Measurements from ENCODE around the gene EEF1AKMT3. TPM values are rescaled to one million over a fixed set of nuclear protein-coding genes. Genes with fewer than 3 reads are reported as not detected.

EEF1AKMT3 gene
- total and polyA plus RNA-seq, 9 of the 15 experiments (the other 6 are each of a cell fraction or from before 2014, with no cell fraction given), result 4.1 to 17.2 (median 7.9) TPM

DNA sequence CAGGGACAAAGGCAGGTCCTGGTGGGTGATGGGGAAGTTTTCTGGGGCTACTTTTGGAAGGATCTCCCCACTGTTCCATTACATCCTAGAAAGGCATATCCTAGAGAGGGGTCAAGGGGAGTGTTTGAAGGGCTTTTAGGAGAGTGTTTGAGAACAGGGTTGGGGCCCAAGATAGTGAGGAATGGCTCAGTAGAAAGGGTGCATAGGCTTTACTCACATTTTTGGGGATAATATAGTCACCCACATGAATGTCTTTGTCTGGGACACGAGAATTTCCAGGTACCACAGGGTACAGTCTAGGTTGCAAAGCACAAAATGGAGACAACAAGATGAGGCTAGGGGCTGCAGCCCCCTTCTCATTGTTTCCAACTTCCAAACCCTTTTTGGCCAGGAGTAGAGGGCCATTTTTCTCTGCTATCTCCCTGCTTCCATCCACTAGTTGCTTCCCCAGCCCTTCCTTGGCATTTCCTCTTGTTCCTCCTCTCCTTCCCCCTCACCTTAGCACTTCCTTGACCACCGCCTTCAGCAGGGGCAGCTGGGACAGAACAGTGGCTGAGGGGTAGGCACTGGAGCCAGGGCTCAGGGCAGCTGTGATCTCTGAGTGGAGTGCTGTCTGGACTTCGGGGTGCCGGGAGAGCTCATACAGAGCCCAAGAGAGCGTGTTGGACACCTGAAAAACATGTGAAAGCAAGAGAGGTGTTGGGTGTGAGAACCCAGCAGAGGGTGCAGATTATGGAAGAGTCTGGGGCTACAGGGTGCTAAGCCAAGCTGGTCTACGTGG is 8.3 kb upstream of the EEF1AKMT3 start:
- no peaks in the 10 kb centered on the region for H3K9me1 ChIP-seq (ENCODE audit: control insufficient read depth, insufficient read depth, low read length)
- no peaks in the 10 kb centered on the region for H3K79me2 ChIP-seq (ENCODE audit: control insufficient read depth, insufficient read depth, low read length)
- H3K9ac ChIP-seq (ENCODE audit: insufficient read depth in 1 of 2, low read depth in 2 of 2, low read length in 2 of 2), result 0 out of 4 replicates have a peak overlapping the region, but pooled peaks of 1 of the 2 experiments have one; percentile 22
- peaks cover 8 to 25% of the 10 kb centered on the region in 2 experiments for H3K4me1 ChIP-seq (replicated peaks in 1 of 2; ENCODE audit: control insufficient read depth in 2 of 2, insufficient read depth in 2 of 2, low read length in 2 of 2)
- no peaks in the 10 kb centered on the region for H4K20me1 ChIP-seq (replicated peaks; ENCODE audit: control insufficient read depth, insufficient read depth, low read length)
- ChIA-PET POLR2A (interaction anchor here (0.7 kb wide), 2 partner anchors 8 to 122 kb away, joined by 3 to 5 read pairs; partner anchors contain the start of genes EEF1AKMT3 and METTL1), CTCF (ENCODE audit: low intra/inter-chr PET ratio) (no interaction called here)
- WGBS (ENCODE audit: insufficient coverage, low coverage, missing lambda C conversion rate), result 58% methylated on average over 6 of the region's 6 CpGs
- TF ChIP-seq PML (IDR thresholded peaks at IDR 0.05; ENCODE audit: low read length), result no peak
- TF ChIP-seq ZBTB17 (CRISPR knock-in tag; IDR thresholded peaks at IDR 0.05), result no peak
- no peak for TF ChIP-seq SRSF9 (IDR thresholded peaks at IDR 0.05; ENCODE audit: borderline replicate concordance, low read depth, low read length)
- TF ChIP-seq MTF1 (CRISPR knock-in tag; IDR thresholded peaks at IDR 0.05; ENCODE audit: borderline replicate concordance), result no peak
- no peak for TF ChIP-seq RBM39 (optimal IDR thresholded peaks at IDR 0.05; ENCODE audit: low read depth, low read length)
- in situ Hi-C loops (cut with MboI) (no loop called here), intact Hi-C loops (cut with micrococcal nuclease) (no loop called here)
- no peak overlapping the region for H3K4me2 ChIP-seq (ENCODE audit: insufficient read depth, low read length)
- peaks cover 14% of the 10 kb centered on the region; the same call in 2 of the 3 replicates for H3K36me3 ChIP-seq (ENCODE audit: control insufficient read depth, insufficient read depth, low read length)
- no TSS peak for BruUV-seq (replicated peaks)
- no peak overlapping the region for H3K4me3 ChIP-seq
- H3K9me3 ChIP-seq (replicated peaks; ENCODE audit: control insufficient read depth, insufficient read depth, low read depth, low read length), result no peaks in the 10 kb centered on the region
- no peak overlapping the region for H3K27ac ChIP-seq (ENCODE audit: extremely low read depth, low read depth, low read length)
- FAIRE-seq, result no peak
- no peak overlapping the region for H2AFZ ChIP-seq (ENCODE audit: low read depth, low read length)
- DNase-seq (ENCODE audit: extremely low read depth in 1 of 4, low spot score in 3 of 4), result no peak
- no peak for ATAC-seq
- H3K27me3 ChIP-seq (ENCODE audit: control insufficient read depth in 2 of 2, insufficient read depth in 2 of 2, low read length in 2 of 2), result no peaks in the 10 kb centered on the region

GRCh38 chr12:57764662-57765002 is 7.8 kb upstream of the EEF1AKMT3 start:
- Histone ChIP-seq H3K9me1 (ENCODE audit: control insufficient read depth, insufficient read depth, low read length) (no peaks in the 10 kb centered on the region), H3K4me3 (no peak overlapping the region), H3K36me3 (ENCODE audit: control insufficient read depth, insufficient read depth, low read length) (peaks cover 19% of the 10 kb centered on the region; the same call in 2 of the 3 replicates), H3K9me3 (replicated peaks; ENCODE audit: control insufficient read depth, insufficient read depth, low read depth, low read length) (no peaks in the 10 kb centered on the region), H3K79me2 (ENCODE audit: control insufficient read depth, insufficient read depth, low read length) (no peaks in the 10 kb centered on the region), H2AFZ (ENCODE audit: low read depth, low read length) (no peak overlapping the region), H4K20me1 (replicated peaks; ENCODE audit: control insufficient read depth, insufficient read depth, low read length) (no peaks in the 10 kb centered on the region), H3K4me1 (replicated peaks in 1 of 2; ENCODE audit: control insufficient read depth in 2 of 2, insufficient read depth in 2 of 2, low read length in 2 of 2) (peaks cover 8 to 25% of the 10 kb centered on the region in 2 experiments), H3K27me3 (ENCODE audit: control insufficient read depth in 2 of 2, insufficient read depth in 2 of 2, low read length in 2 of 2) (no peaks in the 10 kb centered on the region), H3K4me2 (ENCODE audit: insufficient read depth, low read length) (no peak overlapping the region), H3K27ac (ENCODE audit: extremely low read depth, low read depth, low read length) (no peak overlapping the region), H3K9ac (ENCODE audit: insufficient read depth in 1 of 2, low read depth in 2 of 2, low read length in 2 of 2) (peak overlapping the region in 1 of 2 experiments; percentile 29; a peak in 1 of 4 replicates)
- WGBS (ENCODE audit: insufficient coverage, low coverage, missing lambda C conversion rate), result 83% methylated on average over 16 of the region's 17 CpGs
- TF ChIP-seq ZBTB11 (CRISPR knock-in tag; IDR thresholded peaks at IDR 0.05), result peak in 1 of 3 experiments; percentile 93; a peak in 1 of 6 replicates
- no peak for TF ChIP-seq THRB (CRISPR knock-in tag; conservative IDR thresholded peaks at IDR 0.05)
- DNase-seq (ENCODE audit: extremely low read depth in 1 of 4, low spot score in 3 of 4) (no peak), ATAC-seq (no peak), FAIRE-seq (no peak)
- intact Hi-C loops (cut with micrococcal nuclease), result no loop called here
- BruUV-seq (replicated peaks), result no TSS peak
- POLR2A ChIA-PET, result interaction anchor here (0.7 kb wide), 1 partner anchor 122 kb away, joined by 3 read pairs; no protein-coding TSS in a partner anchor
- CTCF ChIA-PET (ENCODE audit: low intra/inter-chr PET ratio), result no interaction called here
- in situ Hi-C loops (cut with MboI), result no loop called here

Measured in K562 (cell line).